ENCODE measurements around the gene PTPRE. TPM values are rescaled to one million over a fixed set of nuclear protein-coding genes. Genes with fewer than 3 reads are reported as not detected.

Gene PTPRE
- polyA plus RNA-seq, 1 of the 3 experiments (the other 2 are of a cell fraction) = 11.8 TPM

DNA sequence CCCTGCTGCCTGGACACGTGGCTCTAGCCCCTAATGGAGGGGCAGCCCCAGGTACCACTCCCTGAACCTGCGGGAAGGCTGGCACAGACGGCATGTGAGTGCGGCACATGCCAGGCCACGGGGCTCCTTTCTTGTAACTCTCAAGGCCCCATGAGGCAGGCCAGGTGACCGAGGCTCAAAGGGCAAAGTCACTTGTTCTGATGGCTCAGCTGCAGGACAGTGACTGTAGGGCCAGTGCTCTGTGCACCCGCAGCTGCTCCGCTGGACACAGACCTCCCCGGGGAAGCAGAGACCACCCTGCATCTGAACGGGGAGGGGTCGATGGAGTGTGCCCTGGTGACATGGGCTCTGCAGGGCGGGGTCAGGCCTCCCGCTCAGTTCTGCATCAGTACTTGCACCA lies 55.3 kb downstream of the PTPRE start:
- no peaks in the 10 kb centered on the region for H4K20me1 ChIP-seq (ENCODE audit: insufficient read depth)
- no peak overlapping the region for H3K4me3 ChIP-seq (ENCODE audit: low read depth in 2 of 2, low read length in 1 of 2)
- no peak overlapping the region for H3K4me2 ChIP-seq
- peaks cover 0 to 4% of the 10 kb centered on the region in 2 experiments; a peak in 2 of 4 replicates for H3K4me1 ChIP-seq (ENCODE audit: control insufficient read depth in 1 of 2, insufficient read depth in 2 of 2, low read depth in 1 of 2, low read length in 1 of 2)
- H3K27me3 ChIP-seq (ENCODE audit: insufficient read depth) = no peaks in the 10 kb centered on the region
- CTCF ChIA-PET = interaction anchor here (1.0 kb wide), 1 partner anchor 43 kb away, joined by 3 read pairs; no protein-coding TSS in a partner anchor
- no peak overlapping the region for H3K9ac ChIP-seq
- no peak for DNase-seq
- no peak for TF ChIP-seq RAD21 (IDR thresholded peaks at IDR 0.05; ENCODE audit: low read length)
- no peak for TF ChIP-seq MAX (IDR thresholded peaks at IDR 0.05; ENCODE audit: low read depth)
- TF ChIP-seq USF2 (IDR thresholded peaks at IDR 0.05; ENCODE audit: borderline replicate concordance, low read depth, low read length) = no peak
- TF ChIP-seq TEAD4 (IDR thresholded peaks at IDR 0.05; ENCODE audit: borderline replicate concordance, insufficient read depth) = no peak
- TF ChIP-seq MXI1 (IDR thresholded peaks at IDR 0.05; ENCODE audit: low read depth, low read length) = no peak
- no peak for TF ChIP-seq TAF1 (IDR thresholded peaks at IDR 0.05; ENCODE audit: borderline replicate concordance, low read depth, low read length)
- TF ChIP-seq, protein P1, sequence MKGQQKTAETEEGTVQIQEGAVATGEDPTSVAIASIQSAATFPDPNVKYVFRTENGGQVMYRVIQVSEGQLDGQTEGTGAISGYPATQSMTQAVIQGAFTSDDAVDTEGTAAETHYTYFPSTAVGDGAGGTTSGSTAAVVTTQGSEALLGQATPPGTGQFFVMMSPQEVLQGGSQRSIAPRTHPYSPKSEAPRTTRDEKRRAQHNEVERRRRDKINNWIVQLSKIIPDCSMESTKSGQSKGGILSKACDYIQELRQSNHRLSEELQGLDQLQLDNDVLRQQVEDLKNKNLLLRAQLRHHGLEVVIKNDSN (IDR thresholded peaks at IDR 0.05; ENCODE audit: borderline replicate concordance, low read depth) = no peak
- no peak for TF ChIP-seq CHD2 (IDR thresholded peaks at IDR 0.05; ENCODE audit: low read length, partially characterized antibody)
- H3K9me2 ChIP-seq = no peaks in the 10 kb centered on the region
- no peaks in the 10 kb centered on the region for H3K36me3 ChIP-seq (replicated peaks in 1 of 2; ENCODE audit: control insufficient read depth in 1 of 2, insufficient read depth in 2 of 2, low read length in 1 of 2)
- H3K9me3 ChIP-seq = no peaks in the 10 kb centered on the region
- no peaks in the 10 kb centered on the region for H3K79me2 ChIP-seq (ENCODE audit: insufficient read depth)
- POLR2A ChIA-PET = no interaction called here
- no peak overlapping the region for H3K27ac ChIP-seq (ENCODE audit: low read depth in 2 of 2, low read length in 1 of 2)
- WGBS (ENCODE audit: low lambda C conversion rate) = 80% methylated on average over 8 of the region's 13 CpGs
- no peak overlapping the region for H2AFZ ChIP-seq (ENCODE audit: low read depth)
- no peaks in the 10 kb centered on the region for H3F3A ChIP-seq (replicated peaks; ENCODE audit: insufficient read depth)

DNA sequence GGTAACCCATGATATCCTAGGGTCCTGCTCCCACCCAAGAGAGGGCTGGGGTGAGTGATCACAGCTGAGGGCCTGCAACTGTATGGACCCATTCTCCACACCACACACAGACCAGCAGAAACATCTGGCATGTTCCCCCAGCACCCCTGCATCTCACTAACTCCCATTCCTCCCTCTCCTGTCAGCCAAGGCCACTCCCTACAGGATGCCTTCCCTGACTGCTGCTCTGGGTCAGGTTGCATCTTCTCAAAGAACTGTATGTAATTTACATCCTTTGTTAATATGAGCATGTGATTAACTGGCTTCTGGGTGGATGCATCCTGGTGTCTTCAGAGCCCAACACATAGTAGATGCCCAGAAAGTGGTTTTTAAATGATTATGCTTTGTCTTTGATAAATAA lies 56.2 kb downstream of the PTPRE start:
- H3K27ac ChIP-seq (ENCODE audit: low read depth in 2 of 2, low read length in 1 of 2) = no peak overlapping the region
- peaks cover 0 to 5% of the 10 kb centered on the region in 2 experiments; a peak in 2 of 4 replicates for H3K4me1 ChIP-seq (ENCODE audit: control insufficient read depth in 1 of 2, insufficient read depth in 2 of 2, low read depth in 1 of 2, low read length in 1 of 2)
- no peak overlapping the region for H3K9ac ChIP-seq
- H3K36me3 ChIP-seq (replicated peaks in 1 of 2; ENCODE audit: control insufficient read depth in 1 of 2, insufficient read depth in 2 of 2, low read length in 1 of 2) = no peaks in the 10 kb centered on the region
- H4K20me1 ChIP-seq (ENCODE audit: insufficient read depth) = no peaks in the 10 kb centered on the region
- H3K9me3 ChIP-seq = no peaks in the 10 kb centered on the region
- no peak overlapping the region for H3K4me2 ChIP-seq
- no peak for DNase-seq
- ChIA-PET CTCF (interaction anchor here (0.7 to 1.5 kb wide), 2 partner anchors 9 to 57 kb away, joined by 3 read pairs; no protein-coding TSS in a partner anchor), POLR2A (no interaction called here)
- H2AFZ ChIP-seq (ENCODE audit: low read depth) = no peak overlapping the region
- H3F3A ChIP-seq (replicated peaks; ENCODE audit: insufficient read depth) = no peaks in the 10 kb centered on the region
- no peaks in the 10 kb centered on the region for H3K9me2 ChIP-seq
- H3K27me3 ChIP-seq (ENCODE audit: insufficient read depth) = no peaks in the 10 kb centered on the region
- TF ChIP-seq MAX (IDR thresholded peaks at IDR 0.05; ENCODE audit: low read depth) (no peak), FOXJ3 (CRISPR knock-in tag; IDR thresholded peaks at IDR 0.05) (no peak), JUND (IDR thresholded peaks at IDR 0.05) (no peak), RFX5 (IDR thresholded peaks at IDR 0.05; ENCODE audit: low read length) (no peak), GATA2 (CRISPR knock-in tag; IDR thresholded peaks at IDR 0.05) (no peak), SIN3A (IDR thresholded peaks at IDR 0.05; ENCODE audit: borderline replicate concordance, low read depth, low read length) (no peak), USF2 (IDR thresholded peaks at IDR 0.05; ENCODE audit: borderline replicate concordance, low read depth, low read length) (no peak), GABPA (IDR thresholded peaks at IDR 0.05; ENCODE audit: low read depth) (no peak), TAF1 (IDR thresholded peaks at IDR 0.05; ENCODE audit: borderline replicate concordance, low read depth, low read length) (no peak), SMC3 (IDR thresholded peaks at IDR 0.05; ENCODE audit: low read depth, low read length) (no peak), TEAD4 (IDR thresholded peaks at IDR 0.05; ENCODE audit: borderline replicate concordance, insufficient read depth) (no peak)
- TF ChIP-seq, protein P1 (IDR thresholded peaks at IDR 0.05; ENCODE audit: borderline replicate concordance, low read depth) = no peak
- TF ChIP-seq, protein P2, sequence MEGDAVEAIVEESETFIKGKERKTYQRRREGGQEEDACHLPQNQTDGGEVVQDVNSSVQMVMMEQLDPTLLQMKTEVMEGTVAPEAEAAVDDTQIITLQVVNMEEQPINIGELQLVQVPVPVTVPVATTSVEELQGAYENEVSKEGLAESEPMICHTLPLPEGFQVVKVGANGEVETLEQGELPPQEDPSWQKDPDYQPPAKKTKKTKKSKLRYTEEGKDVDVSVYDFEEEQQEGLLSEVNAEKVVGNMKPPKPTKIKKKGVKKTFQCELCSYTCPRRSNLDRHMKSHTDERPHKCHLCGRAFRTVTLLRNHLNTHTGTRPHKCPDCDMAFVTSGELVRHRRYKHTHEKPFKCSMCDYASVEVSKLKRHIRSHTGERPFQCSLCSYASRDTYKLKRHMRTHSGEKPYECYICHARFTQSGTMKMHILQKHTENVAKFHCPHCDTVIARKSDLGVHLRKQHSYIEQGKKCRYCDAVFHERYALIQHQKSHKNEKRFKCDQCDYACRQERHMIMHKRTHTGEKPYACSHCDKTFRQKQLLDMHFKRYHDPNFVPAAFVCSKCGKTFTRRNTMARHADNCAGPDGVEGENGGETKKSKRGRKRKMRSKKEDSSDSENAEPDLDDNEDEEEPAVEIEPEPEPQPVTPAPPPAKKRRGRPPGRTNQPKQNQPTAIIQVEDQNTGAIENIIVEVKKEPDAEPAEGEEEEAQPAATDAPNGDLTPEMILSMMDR (IDR thresholded peaks at IDR 0.05) = no peak
- H3K4me3 ChIP-seq (ENCODE audit: low read depth in 2 of 2, low read length in 1 of 2) = no peak overlapping the region
- H3K79me2 ChIP-seq (ENCODE audit: insufficient read depth) = no peaks in the 10 kb centered on the region
